ENCODE data around the gene PHF3.

GRCh38 chr6:63730311-63730710 lies 94.7 kb downstream of the PHF3 start:
- no peak for TF ChIP-seq CTCF (IDR thresholded peaks at IDR 0.05 in 4 of 5, conservative IDR thresholded peaks at IDR 0.05 in 1 of 5)
- no peak for TF ChIP-seq POLR2A (IDR thresholded peaks at IDR 0.05)
